Small intestine (tissue), 7 donors: ENCODE data around the gene MEGF6. TPM values are rescaled to one million over a fixed set of nuclear protein-coding genes. Genes with fewer than 3 reads are reported as not detected.

Experiments used
- DNase-seq, 2 donors: peaks; one replicate each; pipeline versions ENCODE4 v3.0.0 to v3.0.0-alpha.2; 2013
- FAIRE-seq: peaks from 2 replicates; lab custom pipeline; 2012; peaks lifted over from hg19 to GRCh38; lab: Jason Lieb, UNC
- H3K27ac ChIP-seq, 3 donors: one replicate each; pipeline ENCODE4 v1.5.1; 2013; ENCODE audit warnings: low read length in 2 of 3, mild to moderate bottlenecking in 2 of 3, control low read depth in 1 of 3, inconsistent platforms in 1 of 3, low read depth in 1 of 3, moderate library complexity in 1 of 3
- H3K27me3 ChIP-seq, 3 donors: one replicate each; pipeline ENCODE4 v1.6.1; 2013; ENCODE audit warnings: low read length in 3 of 3, inconsistent platforms in 1 of 3; ENCODE audit not compliant: control insufficient read depth in 3 of 3, insufficient read depth in 3 of 3
- H3K36me3 ChIP-seq, 3 donors: one replicate each; pipeline ENCODE4 v1.6.1; 2013; ENCODE audit warnings: low read length in 3 of 3, inconsistent platforms in 1 of 3, low read depth in 1 of 3, mild to moderate bottlenecking in 1 of 3, moderate library complexity in 1 of 3; ENCODE audit not compliant: control insufficient read depth in 3 of 3, insufficient read depth in 2 of 3
- H3K4me1 ChIP-seq, 3 donors: one replicate each; pipeline ENCODE4 v1.6.1; 2013; ENCODE audit warnings: low read length in 2 of 3, inconsistent platforms in 1 of 3, low read depth in 1 of 3, mild to moderate bottlenecking in 1 of 3, moderate library complexity in 1 of 3; ENCODE audit not compliant: control insufficient read depth in 3 of 3, insufficient read depth in 2 of 3
- H3K4me3 ChIP-seq, 3 donors: one replicate each; pipeline ENCODE4 v1.5.1; 2013; ENCODE audit warnings: low read length in 3 of 3, control low read depth in 1 of 3, inconsistent platforms in 1 of 3, low read depth in 1 of 3, mild to moderate bottlenecking in 1 of 3, moderate library complexity in 1 of 3
- H3K9me3 ChIP-seq, 2 donors: one replicate each; pipeline ENCODE4 v1.6.1; 2013; ENCODE audit warnings: low read depth in 1 of 2, low read length in 1 of 2; ENCODE audit not compliant: control insufficient read depth in 2 of 2, insufficient read depth in 1 of 2
- WGBS, 3 donors: extraction: QIAGEN DNeasy Blood & Tissue Kit; methylation state at CpG; one replicate each; pipeline ENCODE4 v1.1.7; 2013; 5-methylcytosine and 5-hydroxymethylcytosine counted together
- polyA plus RNA-seq, 4 donors: library from polyadenylated mRNA; stranded (reverse) in 3 of 4; unstranded in 1 of 4; fragments of 200-250 nt in 3 of 4; fragments of 120-200 nt in 1 of 4; gene quantifications; one replicate each; pipeline versions ENCODE4 v1.2.1 to v1.2.3, GENCODE V29; 2013
- donor health status: healthy with polysubstance abuse.
- donor health status: control.
- donor health status: control.
- donor health status: Bipolar disorder and iron deficiency.
- donor health status: healthy.

The MEGF6 gene
- polyA plus RNA-seq, 4 donors, result 0.45 to 5.8 (median 3.7) TPM

- peaks cover 0 to 69% (median 0%) of the 10 kb centered on the region in 3 donors for H3K36me3 ChIP-seq
- H3K4me1 ChIP-seq, result peaks cover 0 to 40% (median 4%) of the 10 kb centered on the region in 3 donors
- DNase-seq (peak in 1 of 2 donors; percentile 22), FAIRE-seq (no peak)
- no peaks in the 10 kb centered on the region for H3K9me3 ChIP-seq
- no peaks in the 10 kb centered on the region for H3K27me3 ChIP-seq
- 64 to 72% (median 64%) methylated on average over 30 of the region's 30 CpGs for WGBS, 3 donors
- peak overlapping the region; percentile 85 to 92 (median 89) for H3K27ac ChIP-seq
- H3K4me3 ChIP-seq, result no peak overlapping the region
Measured at GRCh38 chr1:3479511-3480368, 131.6 kb downstream of the MEGF6 start.

GRCh38 chr1:3478187-3478586, 133.1 kb downstream of the MEGF6 start:
- no peak for FAIRE-seq
- H3K36me3 ChIP-seq, result peaks cover 0 to 81% (median 3%) of the 10 kb centered on the region in 3 donors
- H3K4me3 ChIP-seq, result no peak overlapping the region
- no peaks in the 10 kb centered on the region for H3K9me3 ChIP-seq
- peaks cover 0 to 33% (median 4%) of the 10 kb centered on the region in 3 donors for H3K4me1 ChIP-seq
- WGBS, 3 donors, result 76 to 86% (median 77%) methylated on average over 20 to 24 of the region's 24 CpGs
- no peak for DNase-seq
- H3K27me3 ChIP-seq, result no peaks in the 10 kb centered on the region
- no peak overlapping the region for H3K27ac ChIP-seq

GRCh38 chr1:3477241-3477995, 133.9 kb downstream of the MEGF6 start:
- DNase-seq (no peak), FAIRE-seq (no peak)
- Histone ChIP-seq H3K27ac (no peak overlapping the region), H3K27me3 (no peaks in the 10 kb centered on the region), H3K36me3 (peaks cover 0 to 81% (median 7%) of the 10 kb centered on the region in 3 donors), H3K4me1 (peaks cover 0 to 28% (median 4%) of the 10 kb centered on the region in 3 donors), H3K9me3 (no peaks in the 10 kb centered on the region), H3K4me3 (no peak overlapping the region)
- WGBS, 3 donors, result 74 to 82% (median 80%) methylated on average over 21 to 28 of the region's 28 CpGs

GRCh38 chr1:3476666-3477065, 134.6 kb downstream of the MEGF6 start:
- H3K27me3 ChIP-seq, result no peaks in the 10 kb centered on the region
- no peak overlapping the region for H3K4me3 ChIP-seq
- no peak for DNase-seq
- H3K36me3 ChIP-seq, result peaks cover 0 to 85% (median 7%) of the 10 kb centered on the region in 3 donors
- no peak for FAIRE-seq
- H3K4me1 ChIP-seq, result peaks cover 0 to 27% (median 4%) of the 10 kb centered on the region in 3 donors
- no peak overlapping the region for H3K27ac ChIP-seq
- H3K9me3 ChIP-seq, result no peaks in the 10 kb centered on the region
- WGBS, 3 donors, result 88 to 92% (median 92%) methylated on average over 13 to 16 of the region's 16 CpGs

- Histone ChIP-seq H3K9me3 (no peaks in the 10 kb centered on the region), H3K36me3 (peaks cover 0 to 85% (median 7%) of the 10 kb centered on the region in 3 donors), H3K27ac (no peak overlapping the region), H3K4me3 (no peak overlapping the region), H3K27me3 (no peaks in the 10 kb centered on the region), H3K4me1 (peaks cover 0 to 27% (median 4%) of the 10 kb centered on the region in 3 donors)
- 85 to 93% (median 87%) methylated on average over 14 of the region's 14 CpGs for WGBS, 3 donors
- FAIRE-seq (no peak), DNase-seq (no peak)
Measured at GRCh38 chr1:3475839-3476573, 135.3 kb downstream of the MEGF6 start.

GRCh38 chr1:3474421-3474820, 136.9 kb downstream of the MEGF6 start:
- Histone ChIP-seq H3K27me3 (no peaks in the 10 kb centered on the region), H3K4me1 (peaks cover 0 to 17% (median 0%) of the 10 kb centered on the region in 3 donors), H3K9me3 (no peaks in the 10 kb centered on the region), H3K36me3 (peaks cover 0 to 83% (median 7%) of the 10 kb centered on the region in 3 donors), H3K4me3 (no peak overlapping the region), H3K27ac (no peak overlapping the region)
- WGBS, 3 donors, result 63 to 68% (median 64%) methylated on average over 8 to 10 of the region's 10 CpGs
- FAIRE-seq, result no peak
- DNase-seq, result no peak

GRCh38 chr1:3474016-3474415, 137.3 kb downstream of the MEGF6 start:
- WGBS, 3 donors, result 92 to 93% (median 92%) methylated on average over 8 of the region's 8 CpGs
- no peak overlapping the region for H3K4me3 ChIP-seq
- H3K27ac ChIP-seq, result no peak overlapping the region
- H3K27me3 ChIP-seq, result no peaks in the 10 kb centered on the region
- H3K4me1 ChIP-seq, result peaks cover 0 to 16% (median 0%) of the 10 kb centered on the region in 3 donors
- no peak for FAIRE-seq
- no peak for DNase-seq
- no peaks in the 10 kb centered on the region for H3K9me3 ChIP-seq
- H3K36me3 ChIP-seq, result peaks cover 0 to 83% (median 7%) of the 10 kb centered on the region in 3 donors
